Retinal pigment epithelial cell (primary cell): Measurements from ENCODE around the gene PRKAG2.

ENCODE experiments used
- DNase-seq: peaks from one replicate; pipeline ENCODE4 v3.0.0-alpha.2; 2010; ENCODE audit warnings: low read depth
- H3K4me3 ChIP-seq: 2 replicates; pipeline ENCODE4 v1.5.1; 2011; ENCODE audit warnings: mild to moderate bottlenecking, low read length, control low read depth, moderate library complexity
- TF ChIP-seq, protein P1 (sequence below): conservative IDR thresholded peaks from 2 replicates; pipeline ENCODE4 v1.5.1; 2011; ENCODE audit warnings: low read depth, low read length, control low read depth, inconsistent platforms

Gene PRKAG2

DNA sequence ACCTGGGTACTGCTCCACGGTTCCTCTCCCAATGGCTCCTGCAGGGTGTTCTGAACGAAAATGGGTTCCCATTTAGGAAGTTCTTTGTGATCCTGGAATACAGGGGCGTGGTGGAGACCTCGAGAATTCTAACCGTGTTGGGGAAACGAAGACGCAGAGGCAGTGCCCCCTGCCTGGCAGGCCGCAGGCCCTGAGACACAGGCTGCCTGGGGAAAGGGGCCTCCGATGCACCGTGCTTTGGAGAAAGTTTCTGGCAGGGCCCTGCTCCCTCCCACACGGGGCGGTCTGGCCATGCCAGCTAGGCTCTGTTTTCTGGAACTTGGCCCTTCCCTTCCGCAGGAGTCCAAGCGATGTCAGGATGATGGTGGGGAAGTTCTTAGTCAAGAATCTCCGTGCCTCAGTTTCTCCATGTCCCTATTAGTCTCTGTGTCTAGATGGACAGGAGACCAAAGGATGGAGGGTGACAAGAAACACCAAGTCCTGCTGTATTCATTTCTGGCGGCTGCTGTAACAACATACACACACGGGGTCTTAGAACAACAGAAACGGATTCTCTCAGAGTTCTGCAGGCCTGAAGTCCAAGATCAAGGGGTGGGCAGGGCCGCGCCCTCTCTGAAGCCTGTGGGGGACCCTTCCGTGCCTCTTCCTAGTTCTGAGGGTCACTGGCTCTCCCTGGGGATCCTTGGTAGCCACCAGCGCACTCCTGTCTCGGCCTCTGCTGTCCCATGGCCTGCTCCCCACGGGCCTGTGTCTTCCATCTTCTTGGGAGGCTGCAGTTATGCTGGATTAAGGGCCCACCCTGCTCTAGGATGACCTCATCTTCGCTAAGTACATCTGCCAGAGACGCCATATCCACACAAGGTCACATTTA, 27.7 kb downstream of the PRKAG2 start:
- TF ChIP-seq, protein P1, sequence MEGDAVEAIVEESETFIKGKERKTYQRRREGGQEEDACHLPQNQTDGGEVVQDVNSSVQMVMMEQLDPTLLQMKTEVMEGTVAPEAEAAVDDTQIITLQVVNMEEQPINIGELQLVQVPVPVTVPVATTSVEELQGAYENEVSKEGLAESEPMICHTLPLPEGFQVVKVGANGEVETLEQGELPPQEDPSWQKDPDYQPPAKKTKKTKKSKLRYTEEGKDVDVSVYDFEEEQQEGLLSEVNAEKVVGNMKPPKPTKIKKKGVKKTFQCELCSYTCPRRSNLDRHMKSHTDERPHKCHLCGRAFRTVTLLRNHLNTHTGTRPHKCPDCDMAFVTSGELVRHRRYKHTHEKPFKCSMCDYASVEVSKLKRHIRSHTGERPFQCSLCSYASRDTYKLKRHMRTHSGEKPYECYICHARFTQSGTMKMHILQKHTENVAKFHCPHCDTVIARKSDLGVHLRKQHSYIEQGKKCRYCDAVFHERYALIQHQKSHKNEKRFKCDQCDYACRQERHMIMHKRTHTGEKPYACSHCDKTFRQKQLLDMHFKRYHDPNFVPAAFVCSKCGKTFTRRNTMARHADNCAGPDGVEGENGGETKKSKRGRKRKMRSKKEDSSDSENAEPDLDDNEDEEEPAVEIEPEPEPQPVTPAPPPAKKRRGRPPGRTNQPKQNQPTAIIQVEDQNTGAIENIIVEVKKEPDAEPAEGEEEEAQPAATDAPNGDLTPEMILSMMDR: no peak

GRCh38 chr7:151847681-151848081, 29.2 kb downstream of the PRKAG2 start:
- no peak overlapping the region for H3K4me3 ChIP-seq
- TF ChIP-seq, protein P1: no peak
- no peak for DNase-seq

More for the DNA sequence above, 27.7 kb downstream of the PRKAG2 start:
- no peak for DNase-seq
- no peak overlapping the region for H3K4me3 ChIP-seq

GRCh38 chr7:151847136-151847535, 29.8 kb downstream of the PRKAG2 start:
- TF ChIP-seq, protein P1: no peak

DNA sequence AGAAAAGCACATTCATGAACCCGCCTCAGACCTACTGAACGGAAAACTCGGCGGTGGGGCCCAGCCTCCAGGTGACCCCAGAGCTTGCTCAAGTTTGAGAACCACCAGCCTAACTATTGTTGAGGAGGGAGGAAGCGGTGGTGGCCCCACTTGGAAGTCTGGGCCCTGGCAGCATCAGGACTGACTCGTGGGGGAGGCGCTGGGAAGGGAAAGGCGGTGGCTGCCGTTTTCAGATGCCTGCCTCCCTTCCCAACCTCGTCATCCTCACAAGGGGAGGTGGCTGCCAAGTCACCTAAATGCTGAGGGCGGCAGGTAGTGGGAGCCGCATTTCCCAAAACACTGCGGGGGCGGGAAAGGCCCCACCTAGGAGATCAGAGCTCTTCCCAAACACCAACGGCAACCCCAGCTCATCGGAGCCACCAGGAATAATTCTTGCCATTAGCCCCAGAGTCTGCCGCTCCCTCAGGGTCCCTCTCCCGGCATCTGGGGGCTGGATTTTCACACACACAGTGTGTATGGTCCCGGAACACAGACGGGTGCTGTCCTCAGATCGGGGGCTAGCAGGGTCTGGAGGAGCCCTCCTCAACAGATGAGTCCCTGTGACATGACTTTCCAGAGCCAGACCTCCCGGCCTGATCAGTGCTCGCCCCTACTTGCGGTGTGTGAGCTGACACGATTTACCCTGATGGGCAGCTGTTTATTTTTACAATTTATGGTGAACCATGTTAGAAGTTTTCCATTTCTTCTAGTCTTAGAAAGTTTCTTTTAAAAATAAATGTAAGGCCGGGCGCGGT, 31.3 kb downstream of the PRKAG2 start:
- no peak for DNase-seq
- TF ChIP-seq, protein P1: no peak
- H3K4me3 ChIP-seq: no peak overlapping the region

More at GRCh38 chr7:151847136-151847535, 29.8 kb downstream of the PRKAG2 start:
- no peak overlapping the region for H3K4me3 ChIP-seq
- no peak for DNase-seq

DNA sequence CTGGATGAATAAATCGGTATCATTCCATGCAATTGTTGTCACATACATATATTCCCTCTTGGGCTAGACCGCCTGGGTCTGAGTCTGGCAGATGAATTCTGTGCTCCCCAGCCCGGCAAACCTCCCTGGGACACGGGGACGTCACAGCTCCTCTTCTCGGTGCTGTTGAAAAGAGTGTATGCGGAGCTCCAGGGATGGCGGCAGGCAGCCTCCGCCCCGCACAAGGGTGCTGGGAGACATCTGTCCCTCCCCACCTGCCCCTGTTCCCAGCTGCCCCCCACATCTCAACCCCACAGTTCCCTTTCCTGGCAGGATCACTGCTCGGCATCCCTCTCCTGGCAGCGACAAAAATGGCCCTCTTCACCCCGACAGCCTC, 32.1 kb downstream of the PRKAG2 start:
- no peak for DNase-seq
- TF ChIP-seq, protein P1: no peak
- H3K4me3 ChIP-seq: no peak overlapping the region

DNA sequence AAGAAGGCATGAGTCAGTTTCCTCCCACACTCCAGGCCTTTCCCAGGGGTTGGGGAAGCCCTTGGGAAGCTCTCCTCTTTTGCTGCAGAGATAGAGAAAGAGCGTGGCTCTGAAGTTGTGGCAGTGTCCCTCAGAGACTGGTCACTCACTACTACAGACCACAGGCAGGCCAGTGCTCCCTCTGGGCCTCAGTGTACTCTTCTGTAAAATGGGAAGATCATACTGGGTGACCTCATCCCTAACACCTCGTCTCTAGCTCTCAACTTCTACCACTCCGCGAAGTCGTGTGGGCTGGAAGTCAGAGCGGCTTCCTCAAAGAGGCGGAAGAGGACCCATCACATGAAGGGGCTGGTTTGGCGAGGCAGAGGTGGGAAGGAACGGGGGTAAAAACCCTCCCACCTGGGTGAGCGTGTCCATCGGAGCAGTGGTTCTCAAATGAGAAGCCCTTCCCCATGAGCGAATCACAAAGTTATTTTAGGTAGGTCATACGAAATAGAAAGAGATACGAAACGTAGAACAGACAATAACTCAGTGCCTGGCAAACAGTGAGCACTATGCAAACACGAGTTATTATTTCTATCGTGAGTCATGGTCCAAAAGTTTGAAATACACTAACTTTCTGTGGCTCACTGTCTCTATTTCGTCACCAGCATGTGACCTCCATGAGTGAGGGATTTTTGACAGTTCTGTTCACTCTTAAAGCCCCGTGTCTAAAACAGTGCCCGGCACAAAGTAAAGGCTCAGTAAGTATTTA, 32.7 kb downstream of the PRKAG2 start:
- TF ChIP-seq, protein P1: no peak
- peak; percentile 31 for DNase-seq
- no peak overlapping the region for H3K4me3 ChIP-seq
